GM18870 (cell line): Measurements from ENCODE around the gene PRELID3B.
"Not testable (repeated sequence)": the region's sequence is repeated elsewhere in the genome, so short reads cannot be mapped to it uniquely, and the experiment has no call there.

Experiments used
- ATAC-seq: cut with Tn5 transposase; IDR thresholded peaks from one replicate; pipeline ENCODE4 v1.9.1; 2021; ENCODE audit warnings: moderate library complexity; ENCODE audit not compliant: unreplicated experiment

Gene PRELID3B

GRCh38 chr20:59026904-59027740, 15.5 kb downstream of the PRELID3B start:
- ATAC-seq = no peak

GRCh38 chr20:59025511-59025910, 17.1 kb downstream of the PRELID3B start:
- no peak for ATAC-seq

- ATAC-seq = no peak
These were observed 17.5 kb downstream of the PRELID3B start for GRCh38 chr20:59025086-59025485.

GRCh38 chr20:59024111-59024530, 18.5 kb downstream of the PRELID3B start:
- ATAC-seq = no peak

- ATAC-seq = no peak
These were observed 19.0 kb downstream of the PRELID3B start for GRCh38 chr20:59023616-59024015.

GRCh38 chr20:59022754-59023153, 19.8 kb downstream of the PRELID3B start:
- no peak for ATAC-seq

- no peak for ATAC-seq
These were observed 21.5 kb downstream of the PRELID3B start for GRCh38 chr20:59020938-59021551.

- ATAC-seq = no peak
These were observed 23.4 kb downstream of the PRELID3B start, which contains the start of gene TUBB1 for GRCh38 chr20:59019217-59019616. TSS of gene TUBB1 (plus strand) at chr20:59019429. CDS start at chr20:59019523, 94 bp downstream.

GRCh38 chr20:59018817-59019216, 23.8 kb downstream of the PRELID3B start:
- no peak for ATAC-seq

- ATAC-seq = no peak
These were observed 24.9 kb downstream of the PRELID3B start for GRCh38 chr20:59017493-59018231.

GRCh38 chr20:59016795-59017492, 25.6 kb downstream of the PRELID3B start:
- ATAC-seq = no peak

GRCh38 chr20:59015812-59016711, 26.5 kb downstream of the PRELID3B start:
- ATAC-seq = no peak

GRCh38 chr20:59015411-59015810, 27.2 kb downstream of the PRELID3B start:
- ATAC-seq = no peak

- ATAC-seq = no peak
These were observed 27.8 kb downstream of the PRELID3B start for GRCh38 chr20:59014680-59015389.

- no peak for ATAC-seq
These were observed 28.5 kb downstream of the PRELID3B start for GRCh38 chr20:59013959-59014608.

GRCh38 chr20:59013031-59013951, 29.3 kb downstream of the PRELID3B start:
- no peak for ATAC-seq

GRCh38 chr20:59011874-59012157, 30.8 kb downstream of the PRELID3B start:
- not testable (repeated sequence) for ATAC-seq
